Kidney (tissue), 14 donors: Measurements from ENCODE around the gene TCF12. TPM values are rescaled to one million over a fixed set of nuclear protein-coding genes. Genes with fewer than 3 reads are reported as not detected.

Experiments used
- DNase-seq, 5 donors: peaks; one replicate each; pipeline ENCODE4 v3.0.0-alpha.2; 2013 to 2020
- FAIRE-seq: peaks from 2 replicates; lab custom pipeline; 2012; peaks lifted over from hg19 to GRCh38; lab: Jason Lieb, UNC
- H3K27ac ChIP-seq, 2 donors: one replicate each; pipeline ENCODE4 v1.7.0; 2013; ENCODE audit warnings: low read depth in 2 of 2, low read length in 2 of 2, inconsistent platforms in 1 of 2
- H3K27me3 ChIP-seq: one replicate; pipeline ENCODE4 v1.7.1; 2013; ENCODE audit warnings: low read length, inconsistent platforms; ENCODE audit not compliant: control insufficient read depth, insufficient read depth
- H3K36me3 ChIP-seq, 3 donors: one replicate each; pipeline versions ENCODE4 v1.7.0 to v1.7.1; 2013; ENCODE audit warnings: low read length in 3 of 3, control low read depth in 1 of 3, inconsistent platforms in 1 of 3; ENCODE audit not compliant: insufficient read depth in 3 of 3, control insufficient read depth in 2 of 3
- H3K4me1 ChIP-seq, 3 donors: one replicate each; pipeline versions ENCODE4 v1.7.0 to v1.7.1; 2013; ENCODE audit warnings: low read length in 3 of 3, inconsistent platforms in 1 of 3, low read depth in 1 of 3; ENCODE audit not compliant: control insufficient read depth in 2 of 3, insufficient read depth in 2 of 3
- H3K4me3 ChIP-seq, 3 donors: one replicate each; pipeline versions ENCODE4 v1.7.0 to v1.8.1; 2013; ENCODE audit warnings: low read length in 3 of 3, control low read depth in 1 of 3, inconsistent platforms in 1 of 3
- H3K9ac ChIP-seq, 3 donors: one replicate each; pipeline versions ENCODE4 v1.7.0 to v1.7.1; 2013; ENCODE audit warnings: low read length in 3 of 3, control low read depth in 1 of 3, inconsistent platforms in 1 of 3
- H3K9me3 ChIP-seq, 3 donors: one replicate each; pipeline versions ENCODE4 v1.7.0 to v1.7.1; 2013; ENCODE audit warnings: low read length in 3 of 3, control low read depth in 1 of 3, inconsistent platforms in 1 of 3; ENCODE audit not compliant: control insufficient read depth in 2 of 3, insufficient read depth in 1 of 3
- CTCF ChIP-seq: IDR thresholded peaks from 3 replicates; pipeline ENCODE4 v1.5.1; 2012; ENCODE audit warnings: mild to moderate bottlenecking, moderate library complexity, borderline replicate concordance; ENCODE audit not compliant: insufficient read depth; ENCODE audit errors: extremely low read depth
- intact Hi-C: fragments of 100-400 bp; cut with DNase I; formaldehyde crosslinking; loops from one replicate; pipeline ENCODE4 v1.11.1; 2022
- polyA plus RNA-seq: library from polyadenylated mRNA; stranded (reverse); fragments of 350-450 nt; fragmentation: Illumina TruSeq; extraction: RNeasy Lipid Tissue Mini Kit (QIAGEN cat#74804); gene quantifications from one replicate; pipeline ENCODE4 v1.2.3, GENCODE V29; 2014; ENCODE audit warnings: low read depth, low replicate concordance; ENCODE audit not compliant: insufficient read depth
- total RNA-seq: library from RNA; stranded (reverse); fragmentation: NEBNext Ultra II Directional; extraction: Animal tissue kit (Norgen Biotek cat#: 25700); gene quantifications from one replicate; pipeline ENCODE4 v1.2.1, GENCODE V29; 2021
- donor health status: control.
- donor health status: control.
- donor health status: control.
- donor health status: control.
- donor health status: control.
- donor health status: DM: yes; HTN: yes; CAD: no.
- donor health status: Normal renal cell carcinoma (clear cell type).

The TCF12 gene
- total and polyA plus RNA-seq, 2 donors from 2014 or later, result 16.3 to 116 TPM

GRCh38 chr15:56893364-56893678 is 25.1 kb upstream of the TCF12 start:
- Histone ChIP-seq H3K36me3 (no peaks in the 10 kb centered on the region), H3K9ac (no peak overlapping the region), H3K27me3 (no peaks in the 10 kb centered on the region), H3K9me3 (no peaks in the 10 kb centered on the region), H3K27ac (no peak overlapping the region), H3K4me1 (peaks cover 0 to 2% (median 0%) of the 10 kb centered on the region in 3 donors), H3K4me3 (no peak overlapping the region)
- no peak for TF ChIP-seq CTCF
- FAIRE-seq (no peak), DNase-seq (no peak)
- intact Hi-C loops, result no loop called here

GRCh38 chr15:56894601-56895000 is 23.8 kb upstream of the TCF12 start:
- intact Hi-C loops, result no loop called here
- no peaks in the 10 kb centered on the region for H3K9me3 ChIP-seq
- H3K36me3 ChIP-seq, result no peaks in the 10 kb centered on the region
- FAIRE-seq (no peak), DNase-seq (no peak)
- no peaks in the 10 kb centered on the region for H3K4me1 ChIP-seq
- H3K4me3 ChIP-seq, result no peak overlapping the region
- no peak for TF ChIP-seq CTCF
- H3K27me3 ChIP-seq, result no peaks in the 10 kb centered on the region
- H3K27ac ChIP-seq, result no peak overlapping the region
- H3K9ac ChIP-seq, result no peak overlapping the region

- Histone ChIP-seq H3K27me3 (no peaks in the 10 kb centered on the region), H3K4me3 (no peak overlapping the region), H3K9me3 (no peaks in the 10 kb centered on the region), H3K27ac (no peak overlapping the region), H3K4me1 (no peaks in the 10 kb centered on the region), H3K36me3 (no peaks in the 10 kb centered on the region), H3K9ac (no peak overlapping the region)
- no peak for TF ChIP-seq CTCF
- intact Hi-C loops, result no loop called here
- DNase-seq, result no peak
- no peak for FAIRE-seq
Measured at GRCh38 chr15:56901931-56902330, 16.5 kb upstream of the TCF12 start.

GRCh38 chr15:56906766-56907165 is 11.7 kb upstream of the TCF12 start:
- no peaks in the 10 kb centered on the region for H3K4me1 ChIP-seq
- FAIRE-seq, result no peak
- no peak overlapping the region for H3K9ac ChIP-seq
- H3K36me3 ChIP-seq, result no peaks in the 10 kb centered on the region
- H3K27ac ChIP-seq, result no peak overlapping the region
- H3K27me3 ChIP-seq, result no peaks in the 10 kb centered on the region
- no peaks in the 10 kb centered on the region for H3K9me3 ChIP-seq
- no peak for DNase-seq
- intact Hi-C loops, result no loop called here
- no peak for TF ChIP-seq CTCF
- no peak overlapping the region for H3K4me3 ChIP-seq
